A204.1 (cell line): Measurements from ENCODE around the gene ERP44.
"Not testable (repeated sequence)": the region's sequence is repeated elsewhere in the genome, so short reads cannot be mapped to it uniquely, and the experiment has no call there.

Experiments
- FAIRE-seq: peaks from 2 replicates; lab custom pipeline; 2012; peaks lifted over from hg19 to GRCh38; lab: Jason Lieb, UNC

Gene ERP44

GRCh38 chr9:100100146-100100667 is 1.4 kb upstream of the ERP44 start:
- FAIRE-seq: no peak

GRCh38 chr9:100099722-100100042 is 882 bp upstream of the ERP44 start:
- FAIRE-seq: no peak

- no peak for FAIRE-seq
These were observed 534 bp downstream of the ERP44 start for GRCh38 chr9:100098046-100098886.

GRCh38 chr9:100096378-100096916 is 2.4 kb downstream of the ERP44 start:
- no peak for FAIRE-seq

- not testable (repeated sequence) for FAIRE-seq
These were observed 4.4 kb downstream of the ERP44 start for GRCh38 chr9:100094411-100094810.

GRCh38 chr9:100092066-100092465 is 6.7 kb downstream of the ERP44 start:
- no peak for FAIRE-seq

GRCh38 chr9:100091650-100092049 is 7.2 kb downstream of the ERP44 start:
- FAIRE-seq: no peak

GRCh38 chr9:100090880-100091279 is 7.9 kb downstream of the ERP44 start:
- no peak for FAIRE-seq

- FAIRE-seq: no peak
These were observed 10.6 kb downstream of the ERP44 start for GRCh38 chr9:100088202-100088601.

- FAIRE-seq: no peak
These were observed 11.6 kb downstream of the ERP44 start for GRCh38 chr9:100087218-100087617.

- no peak for FAIRE-seq
These were observed 12.6 kb downstream of the ERP44 start for GRCh38 chr9:100086097-100086635.

- FAIRE-seq: no peak
These were observed 14.1 kb downstream of the ERP44 start for GRCh38 chr9:100084734-100085133.

GRCh38 chr9:100084128-100084453 is 14.7 kb downstream of the ERP44 start:
- no peak for FAIRE-seq

GRCh38 chr9:100083448-100084127 is 15.2 kb downstream of the ERP44 start:
- no peak for FAIRE-seq

GRCh38 chr9:100082782-100083181 is 16.0 kb downstream of the ERP44 start:
- FAIRE-seq: no peak

GRCh38 chr9:100076256-100076655 is 22.5 kb downstream of the ERP44 start:
- FAIRE-seq: not testable (repeated sequence)

- FAIRE-seq: no peak
These were observed 23.8 kb downstream of the ERP44 start for GRCh38 chr9:100074989-100075388.

GRCh38 chr9:100074093-100074492 is 24.7 kb downstream of the ERP44 start:
- no peak for FAIRE-seq

GRCh38 chr9:100072805-100073204 is 26.0 kb downstream of the ERP44 start:
- FAIRE-seq: no peak

- no peak for FAIRE-seq
These were observed 27.5 kb downstream of the ERP44 start for GRCh38 chr9:100071271-100071670.

GRCh38 chr9:100070104-100071041 is 28.4 kb downstream of the ERP44 start:
- FAIRE-seq: no peak

GRCh38 chr9:100069068-100069467 is 29.7 kb downstream of the ERP44 start:
- FAIRE-seq: not testable (repeated sequence)
